SK-N-SH (cell line): ENCODE results near the gene NFILZ. TPM values are rescaled to one million over a fixed set of nuclear protein-coding genes. Genes with fewer than 3 reads are reported as not detected.
A peak's percentile ranks its signal among the peaks of the same experiment; 100 is the strongest.

Experiments used
- CTCF ChIA-PET: fragments of 300-600, 350-600 bp; formaldehyde crosslinking; extraction: SDS; loops from one replicate; lab custom pipeline; 2021; lab: Yijun Ruan, JAX
- POLR2A ChIA-PET: fragments of 350-600 bp; sonication (Branson Sonifier 250); formaldehyde crosslinking; extraction: SDS; loops from one replicate; lab custom pipeline; 2020; ENCODE audit warnings: antibody characterized with exemption, inconsistent platforms; lab: Yijun Ruan, JAX
- DNase-seq: peaks from one replicate; pipeline ENCODE4 v3.0.0; 2012
- H2AFZ ChIP-seq: fragments of 200-600 bp; sonication (generic); 2 replicates; pipeline ENCODE4 v1.8.1; 2016; ENCODE audit warnings: antibody characterized with exemption, mild to moderate bottlenecking, low read depth
- H3F3A ChIP-seq: fragments of 200-600 bp; sonication (generic); replicated peaks from 2 replicates; pipeline ENCODE3; 2016; ENCODE audit warnings: antibody characterized with exemption, mild to moderate bottlenecking; ENCODE audit not compliant: insufficient read depth
- H3K27ac ChIP-seq, 2 experiments: fragments of 200-500 bp in 1 of 2; fragments of 200-600 bp in 1 of 2; sonication (Bioruptor generic) in 1 of 2; sonication (generic), shearing (Covaris generic) in 1 of 2; 2 replicates each; pipeline versions ENCODE4 v1.5.1 to v1.6.1; 2014 to 2016; ENCODE audit warnings: low read depth in 2 of 2, inconsistent platforms in 1 of 2, low read length in 1 of 2, mild to moderate bottlenecking in 1 of 2, mixed read lengths in 1 of 2
- H3K27me3 ChIP-seq: fragments of 200-600 bp; sonication (generic), shearing (Covaris generic); 2 replicates; pipeline ENCODE4 v1.6.1; 2016; ENCODE audit warnings: mixed run types; ENCODE audit not compliant: insufficient read depth
- H3K36me3 ChIP-seq, 2 experiments: fragments of 200-500 bp in 1 of 2; fragments of 200-600 bp in 1 of 2; sonication (Bioruptor generic) in 1 of 2; sonication (generic) in 1 of 2; replicated peaks in 1 of 2; 2 replicates each; pipeline versions ENCODE3 to v1.5.1; 2014 to 2016; ENCODE audit warnings: low read length in 1 of 2, mild to moderate bottlenecking in 1 of 2; ENCODE audit not compliant: insufficient read depth in 2 of 2, control insufficient read depth in 1 of 2
- H3K4me1 ChIP-seq, 2 experiments: fragments of 200-500 bp in 1 of 2; fragments of 200-600 bp in 1 of 2; sonication (Bioruptor generic) in 1 of 2; sonication (generic), shearing (Covaris generic) in 1 of 2; 2 replicates each; pipeline versions ENCODE4 v1.5.1 to v1.6.1; 2014 to 2016; ENCODE audit warnings: low read depth in 1 of 2, low read length in 1 of 2, mixed run types in 1 of 2; ENCODE audit not compliant: insufficient read depth in 2 of 2, control insufficient read depth in 1 of 2
- H3K4me2 ChIP-seq: fragments of 200-600 bp; sonication (generic), shearing (Covaris generic); 2 replicates; pipeline ENCODE4 v1.6.1; 2017; ENCODE audit warnings: mixed run types
- H3K4me3 ChIP-seq, 2 experiments: fragments of 200-500 bp in 1 of 2; fragments of 200-600 bp in 1 of 2; sonication (Bioruptor generic) in 1 of 2; sonication (generic), shearing (Covaris generic) in 1 of 2; 2 replicates each; pipeline versions ENCODE4 v1.5.1 to v1.8.1; 2014 to 2016; ENCODE audit warnings: low read depth in 2 of 2, inconsistent platforms in 1 of 2, low read length in 1 of 2, mild to moderate bottlenecking in 1 of 2, mixed read lengths in 1 of 2, moderate library complexity in 1 of 2
- H3K79me2 ChIP-seq: fragments of 200-600 bp; sonication (generic); 2 replicates; pipeline ENCODE4 v1.8.1; 2017; ENCODE audit warnings: mild to moderate bottlenecking; ENCODE audit not compliant: insufficient read depth
- H3K9ac ChIP-seq: fragments of 200-600 bp; sonication (generic); 2 replicates; pipeline ENCODE4 v1.6.1; 2017; ENCODE audit warnings: mixed run types
- H3K9me2 ChIP-seq: fragments of 200-600 bp; sonication (generic); 2 replicates; pipeline ENCODE4 v1.6.1; 2017; ENCODE audit warnings: mixed run types
- H3K9me3 ChIP-seq: fragments of 200-600 bp; sonication (generic); 2 replicates; pipeline ENCODE4 v1.6.1; 2017; ENCODE audit warnings: mixed run types, mild to moderate bottlenecking, moderate library complexity
- H4K20me1 ChIP-seq: fragments of 200-600 bp; sonication (generic); 2 replicates; pipeline ENCODE4 v1.6.1; 2017; ENCODE audit warnings: mild to moderate bottlenecking, mixed run types; ENCODE audit not compliant: insufficient read depth
- EZH2phosphoT487 ChIP-seq: fragments of 200-600 bp; sonication (generic); IDR thresholded peaks from 2 replicates; pipeline ENCODE4 v1.6.1; 2017; ENCODE audit warnings: low read depth, mixed run types, mild to moderate bottlenecking, antibody characterized with exemption, moderate library complexity, borderline replicate concordance
- FOXM1 ChIP-seq: IDR thresholded peaks from 2 replicates; pipeline ENCODE4 v1.4.0; 2012; ENCODE audit warnings: low read depth, mild to moderate bottlenecking
- GABPA ChIP-seq: IDR thresholded peaks from 2 replicates; pipeline ENCODE4 v1.4.0; 2012; ENCODE audit warnings: low read depth, mild to moderate bottlenecking
- JUND ChIP-seq: IDR thresholded peaks from 2 replicates; pipeline ENCODE4 v1.4.0; 2012
- MEF2A ChIP-seq: IDR thresholded peaks from 2 replicates; pipeline ENCODE4 v1.4.0; 2012; ENCODE audit warnings: low read depth, borderline replicate concordance
- MXI1 ChIP-seq: IDR thresholded peaks from 2 replicates; pipeline ENCODE4 v1.6.1; 2012; ENCODE audit warnings: mild to moderate bottlenecking, low read depth, low read length, improper control_type of control experiment
- NRF1 ChIP-seq: IDR thresholded peaks from 2 replicates; pipeline ENCODE4 v1.6.1; 2012; ENCODE audit warnings: low read depth, mild to moderate bottlenecking, low read length
- POLR2AphosphoS5 ChIP-seq: IDR thresholded peaks from 2 replicates; pipeline ENCODE4 v1.6.1; 2012; ENCODE audit warnings: low read depth, low read length
- REST ChIP-seq: IDR thresholded peaks from 2 replicates; pipeline ENCODE4 v1.6.1; 2012; ENCODE audit warnings: mild to moderate bottlenecking, low read depth, low read length, moderate library complexity
- SMC3 ChIP-seq: IDR thresholded peaks from 2 replicates; pipeline ENCODE4 v1.6.1; 2012; ENCODE audit warnings: low read depth, low read length, improper control_type of control experiment
- TCF12 ChIP-seq: IDR thresholded peaks from 2 replicates; pipeline ENCODE4 v1.4.0; 2012
- WGBS: methylation state at CpG from one replicate; pipeline ENCODE4 v1.1.6; 2017; ENCODE audit warnings: low lambda C conversion rate; 5-methylcytosine and 5-hydroxymethylcytosine counted together
- polyA plus RNA-seq, 3 experiments: library from polyadenylated mRNA; depleted of rRNA; stranded (reverse); fragments of >200 nt; gene quantifications; 2 replicates each; pipeline ENCODE4 v1.2.3, GENCODE V29; 2012

NFILZ gene
- polyA plus RNA-seq, 1 of the 3 experiments (the other 2 are of a cell fraction), result not detected

DNA sequence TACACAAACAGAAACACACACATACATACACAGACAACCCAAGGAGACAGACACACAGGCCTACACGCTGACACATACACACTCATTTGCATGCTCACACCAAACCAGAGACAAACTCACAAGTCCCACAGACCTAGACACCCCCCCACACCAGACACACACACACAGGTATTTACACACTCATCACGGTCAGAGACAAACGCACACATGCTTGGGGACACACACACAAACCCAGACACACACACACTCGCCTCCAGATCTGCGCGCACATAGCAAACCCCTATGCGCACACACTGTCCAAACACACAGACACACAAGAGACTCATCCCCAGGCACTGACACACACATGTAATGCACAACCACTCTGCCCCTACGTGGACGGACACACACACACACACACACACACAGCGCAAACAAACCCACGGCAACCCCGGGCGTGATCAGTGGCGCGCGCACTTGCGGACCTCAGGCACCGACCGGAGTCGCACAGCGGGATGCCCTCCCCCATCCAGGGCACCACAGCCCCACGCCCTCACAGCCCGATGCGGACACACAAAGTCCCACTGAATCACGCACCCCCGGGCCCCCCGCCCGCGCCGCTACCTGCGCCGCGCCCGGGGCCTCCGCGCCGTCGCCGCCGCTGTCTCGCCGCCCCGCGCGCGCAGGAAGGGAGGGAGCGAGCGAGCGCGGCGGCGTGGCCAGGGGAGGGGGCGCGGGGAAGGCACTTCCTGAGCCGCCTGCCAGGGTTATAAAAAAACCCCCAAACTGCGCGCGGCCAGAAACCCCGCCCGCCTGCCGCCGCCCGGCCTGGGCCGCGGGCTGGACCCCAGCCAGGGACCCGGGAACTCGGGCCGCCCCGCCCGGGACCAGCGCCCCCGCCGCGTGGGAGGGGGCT lies 20.1 kb upstream of the NFILZ start, which contains the start of gene ADAMTS10:
TSS of gene ADAMTS10 (minus strand) at position 675 of the 895 bp plus-strand sequence. CDS start 5,005 bp downstream, outside the sequence.
- Histone ChIP-seq H3K36me3 (no peaks in the 10 kb centered on the region), H3K4me1 (peaks cover 0 to 5% of the 10 kb centered on the region in 2 experiments; a peak in 2 of 4 replicates), H3K9ac (peak within 1 kb of the TSS; percentile 62), H3K4me2 (peak within 1 kb of the TSS; percentile 79), H3F3A (no peaks in the 10 kb centered on the region), H3K9me2 (no peaks in the 10 kb centered on the region), H3K27me3 (no peaks in the 10 kb centered on the region), H3K79me2 (no peaks in the 10 kb centered on the region), H3K27ac (peak within 1 kb of the TSS in 1 of 2 experiments; percentile 66; a peak in 2 of 4 replicates)
- POLR2A ChIA-PET, result no interaction called here
- peak; percentile 84 for DNase-seq
- WGBS, result 4% methylated on average over 46 of the region's 74 CpGs
- TF ChIP-seq GABPA, result no peak
- TF ChIP-seq POLR2AphosphoS5, result no peak
- TF ChIP-seq NRF1, result no peak
- TF ChIP-seq REST, result no peak
- no peak for TF ChIP-seq MEF2A
- TF ChIP-seq SMC3, result no peak
- no peak for TF ChIP-seq EZH2phosphoT487
- TF ChIP-seq, all 33 proteins: peak for 0
- no peaks in the 10 kb centered on the region for H4K20me1 ChIP-seq
- CTCF ChIA-PET, result no interaction called here
- H3K4me3 ChIP-seq, result peak within 1 kb of the TSS; percentile 52 to 61
- H2AFZ ChIP-seq, result peak within 1 kb of the TSS; percentile 78
- H3K9me3 ChIP-seq, result no peaks in the 10 kb centered on the region

DNA sequence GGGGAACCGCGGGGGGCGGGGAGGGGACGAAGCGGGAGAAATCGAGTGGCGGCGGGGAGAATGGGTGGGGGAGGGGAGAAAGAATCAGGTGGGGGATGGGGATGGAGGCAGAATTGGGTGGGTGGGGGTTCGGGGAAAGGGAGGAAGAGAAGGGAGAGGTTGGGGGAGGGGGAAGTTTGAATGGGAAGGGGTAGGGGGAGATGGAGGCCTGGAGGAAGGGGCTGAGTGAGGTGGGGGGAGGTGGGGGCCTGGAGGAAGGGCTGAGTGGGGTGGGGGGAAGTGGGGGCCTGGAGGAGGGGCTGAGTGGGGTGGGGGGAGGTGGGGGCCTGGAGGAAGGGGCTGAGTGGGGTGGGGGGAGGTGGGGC lies 19.5 kb upstream of the NFILZ start:
- no peaks in the 10 kb centered on the region for H3K36me3 ChIP-seq
- H4K20me1 ChIP-seq, result no peaks in the 10 kb centered on the region
- no peaks in the 10 kb centered on the region for H3K9me2 ChIP-seq
- no peak for DNase-seq
- H3K27me3 ChIP-seq, result 0 out of 2 replicates have a peak, but pooled peaks cover under 1% of the 10 kb centered on the region
- ChIA-PET CTCF (interaction anchor here (13.7 kb wide), 1 partner anchor 31 kb away, joined by 112 read pairs; the partner anchor contains the start of gene MYO1F), POLR2A (no interaction called here)
- peaks cover 0 to 5% of the 10 kb centered on the region in 2 experiments; a peak in 2 of 4 replicates for H3K4me1 ChIP-seq
- peak overlapping the region; percentile 52 to 61 for H3K4me3 ChIP-seq
- H3K79me2 ChIP-seq, result no peaks in the 10 kb centered on the region
- H3F3A ChIP-seq, result no peaks in the 10 kb centered on the region
- no peak overlapping the region for H3K9ac ChIP-seq
- no peak overlapping the region for H3K27ac ChIP-seq
- TF ChIP-seq SMC3 (no peak), MXI1 (no peak), JUND (no peak), TCF12 (no peak), REST (no peak), FOXM1 (no peak)
- WGBS, result 3% methylated on average over 9 of the region's 9 CpGs
- H2AFZ ChIP-seq, result no peak overlapping the region; the same call in 1 of the 2 replicates
- no peak overlapping the region for H3K4me2 ChIP-seq
- H3K9me3 ChIP-seq, result no peaks in the 10 kb centered on the region
